ENCODE data around the gene CNTNAP2.

DNA sequence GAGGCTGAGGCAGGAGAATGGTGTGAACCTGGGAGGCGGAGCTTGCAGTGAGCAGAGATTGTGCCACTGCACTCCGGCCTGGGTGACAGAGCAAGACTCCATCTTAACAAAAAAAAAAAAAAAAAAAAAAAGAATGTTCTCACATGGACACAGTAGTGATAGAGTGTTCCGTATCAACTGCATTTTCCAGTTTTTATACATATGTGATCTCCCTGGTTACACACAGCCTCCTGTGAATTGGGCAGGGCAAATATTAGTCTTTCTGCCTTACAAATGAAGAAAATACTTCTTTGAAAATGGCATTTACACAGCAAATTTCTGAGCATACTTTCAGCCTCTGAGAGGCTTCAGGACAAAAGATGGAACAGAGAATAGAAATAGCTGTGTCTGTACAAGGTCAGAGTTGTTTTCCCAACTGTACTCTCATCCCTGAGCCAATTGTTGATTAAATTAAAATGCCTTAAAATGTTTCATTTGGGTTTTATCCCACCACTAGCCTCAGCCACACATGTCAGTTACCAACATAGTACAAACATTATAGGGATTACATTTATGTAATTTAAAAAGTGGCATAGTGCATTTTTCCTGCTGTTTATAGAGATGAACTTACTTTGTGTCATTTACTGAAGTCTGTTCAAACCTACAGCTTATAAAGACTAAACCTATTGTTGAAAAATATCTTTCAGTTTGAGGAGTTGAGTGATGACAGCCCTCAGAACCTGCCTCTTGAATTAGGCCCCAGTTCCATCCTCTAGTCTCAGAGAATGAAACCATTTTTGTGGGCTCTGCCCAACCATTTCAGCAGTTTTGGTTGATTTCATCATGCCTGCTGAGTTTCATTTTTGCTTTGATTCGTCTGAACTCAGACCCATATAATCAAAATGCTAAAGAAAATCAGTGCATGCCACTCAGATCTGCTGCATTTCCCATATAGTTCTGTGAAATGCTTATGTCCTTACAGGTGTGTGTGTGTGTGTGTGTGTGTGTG, 1864.5 kb downstream of the CNTNAP2 start:
- no peak for TF ChIP-seq POLR2A (IDR thresholded peaks at IDR 0.05)
- TF ChIP-seq, protein P1, sequence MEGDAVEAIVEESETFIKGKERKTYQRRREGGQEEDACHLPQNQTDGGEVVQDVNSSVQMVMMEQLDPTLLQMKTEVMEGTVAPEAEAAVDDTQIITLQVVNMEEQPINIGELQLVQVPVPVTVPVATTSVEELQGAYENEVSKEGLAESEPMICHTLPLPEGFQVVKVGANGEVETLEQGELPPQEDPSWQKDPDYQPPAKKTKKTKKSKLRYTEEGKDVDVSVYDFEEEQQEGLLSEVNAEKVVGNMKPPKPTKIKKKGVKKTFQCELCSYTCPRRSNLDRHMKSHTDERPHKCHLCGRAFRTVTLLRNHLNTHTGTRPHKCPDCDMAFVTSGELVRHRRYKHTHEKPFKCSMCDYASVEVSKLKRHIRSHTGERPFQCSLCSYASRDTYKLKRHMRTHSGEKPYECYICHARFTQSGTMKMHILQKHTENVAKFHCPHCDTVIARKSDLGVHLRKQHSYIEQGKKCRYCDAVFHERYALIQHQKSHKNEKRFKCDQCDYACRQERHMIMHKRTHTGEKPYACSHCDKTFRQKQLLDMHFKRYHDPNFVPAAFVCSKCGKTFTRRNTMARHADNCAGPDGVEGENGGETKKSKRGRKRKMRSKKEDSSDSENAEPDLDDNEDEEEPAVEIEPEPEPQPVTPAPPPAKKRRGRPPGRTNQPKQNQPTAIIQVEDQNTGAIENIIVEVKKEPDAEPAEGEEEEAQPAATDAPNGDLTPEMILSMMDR (IDR thresholded peaks at IDR 0.05): no peak
